Measurements from ENCODE around the gene FREM2. TPM values are rescaled to one million over a fixed set of nuclear protein-coding genes. Genes with fewer than 3 reads are reported as not detected.

FREM2 gene
- total and polyA plus RNA-seq, 2 experiments from 2014 or later, result 2.4 to 29.8 TPM

DNA sequence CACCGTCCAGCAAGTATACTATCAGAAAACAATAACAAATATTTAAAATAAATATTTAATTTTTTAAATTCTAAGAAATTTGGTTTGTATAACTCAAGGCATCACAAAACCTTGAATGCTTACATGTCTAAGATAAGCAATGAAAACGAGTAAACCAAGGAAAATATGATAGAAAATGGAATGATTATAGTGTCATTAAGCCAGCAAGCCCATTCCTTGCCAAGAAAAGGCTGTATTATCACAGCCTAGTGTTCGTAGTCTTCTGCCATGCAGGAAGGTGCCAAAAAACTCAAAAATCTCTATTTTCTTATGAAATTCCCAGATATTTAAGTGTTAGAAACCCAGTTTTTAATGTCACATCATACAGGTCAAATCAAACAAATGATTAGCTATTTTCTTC lies 167.3 kb downstream of the FREM2 start:
- Histone ChIP-seq H3K4me3 (no peak overlapping the region), H3K36me3 (ENCODE audit: insufficient read depth) (no peaks in the 10 kb centered on the region; the same call in 1 of the 2 replicates), H3K27me3 (ENCODE audit: insufficient read depth) (no peaks in the 10 kb centered on the region), H2AFZ (no peak overlapping the region), H3K4me1 (ENCODE audit: insufficient read depth) (peaks cover 12% of the 10 kb centered on the region; the same call in 1 of the 2 replicates), H3K79me2 (replicated peaks; ENCODE audit: insufficient read depth) (no peaks in the 10 kb centered on the region), H4K20me1 (replicated peaks; ENCODE audit: insufficient read depth) (no peaks in the 10 kb centered on the region), H3K4me2 (no peak overlapping the region), H3K27ac (ENCODE audit: low read depth) (no peak overlapping the region), H3K9me2 (ENCODE audit: insufficient read depth) (no peaks in the 10 kb centered on the region), H3F3A (replicated peaks; ENCODE audit: low read depth) (no peaks in the 10 kb centered on the region)
- Mint-ChIP-seq H3K27ac (no peak overlapping the region), H3K4me3 (no peak overlapping the region), H3K36me3 (ENCODE audit: low read depth) (peaks cover 11% of the 10 kb centered on the region; the same call in 2 of the 3 replicates), H3K4me1 (peaks cover 12% of the 10 kb centered on the region), H3K27me3 (ENCODE audit: insufficient read depth, low read depth, poor library complexity) (no peaks in the 10 kb centered on the region), H3K9me3 (no peaks in the 10 kb centered on the region)
- no peak for ATAC-seq
- DNase-seq (ENCODE audit: low spot score), result no peak
- TF ChIP-seq, protein P1, sequence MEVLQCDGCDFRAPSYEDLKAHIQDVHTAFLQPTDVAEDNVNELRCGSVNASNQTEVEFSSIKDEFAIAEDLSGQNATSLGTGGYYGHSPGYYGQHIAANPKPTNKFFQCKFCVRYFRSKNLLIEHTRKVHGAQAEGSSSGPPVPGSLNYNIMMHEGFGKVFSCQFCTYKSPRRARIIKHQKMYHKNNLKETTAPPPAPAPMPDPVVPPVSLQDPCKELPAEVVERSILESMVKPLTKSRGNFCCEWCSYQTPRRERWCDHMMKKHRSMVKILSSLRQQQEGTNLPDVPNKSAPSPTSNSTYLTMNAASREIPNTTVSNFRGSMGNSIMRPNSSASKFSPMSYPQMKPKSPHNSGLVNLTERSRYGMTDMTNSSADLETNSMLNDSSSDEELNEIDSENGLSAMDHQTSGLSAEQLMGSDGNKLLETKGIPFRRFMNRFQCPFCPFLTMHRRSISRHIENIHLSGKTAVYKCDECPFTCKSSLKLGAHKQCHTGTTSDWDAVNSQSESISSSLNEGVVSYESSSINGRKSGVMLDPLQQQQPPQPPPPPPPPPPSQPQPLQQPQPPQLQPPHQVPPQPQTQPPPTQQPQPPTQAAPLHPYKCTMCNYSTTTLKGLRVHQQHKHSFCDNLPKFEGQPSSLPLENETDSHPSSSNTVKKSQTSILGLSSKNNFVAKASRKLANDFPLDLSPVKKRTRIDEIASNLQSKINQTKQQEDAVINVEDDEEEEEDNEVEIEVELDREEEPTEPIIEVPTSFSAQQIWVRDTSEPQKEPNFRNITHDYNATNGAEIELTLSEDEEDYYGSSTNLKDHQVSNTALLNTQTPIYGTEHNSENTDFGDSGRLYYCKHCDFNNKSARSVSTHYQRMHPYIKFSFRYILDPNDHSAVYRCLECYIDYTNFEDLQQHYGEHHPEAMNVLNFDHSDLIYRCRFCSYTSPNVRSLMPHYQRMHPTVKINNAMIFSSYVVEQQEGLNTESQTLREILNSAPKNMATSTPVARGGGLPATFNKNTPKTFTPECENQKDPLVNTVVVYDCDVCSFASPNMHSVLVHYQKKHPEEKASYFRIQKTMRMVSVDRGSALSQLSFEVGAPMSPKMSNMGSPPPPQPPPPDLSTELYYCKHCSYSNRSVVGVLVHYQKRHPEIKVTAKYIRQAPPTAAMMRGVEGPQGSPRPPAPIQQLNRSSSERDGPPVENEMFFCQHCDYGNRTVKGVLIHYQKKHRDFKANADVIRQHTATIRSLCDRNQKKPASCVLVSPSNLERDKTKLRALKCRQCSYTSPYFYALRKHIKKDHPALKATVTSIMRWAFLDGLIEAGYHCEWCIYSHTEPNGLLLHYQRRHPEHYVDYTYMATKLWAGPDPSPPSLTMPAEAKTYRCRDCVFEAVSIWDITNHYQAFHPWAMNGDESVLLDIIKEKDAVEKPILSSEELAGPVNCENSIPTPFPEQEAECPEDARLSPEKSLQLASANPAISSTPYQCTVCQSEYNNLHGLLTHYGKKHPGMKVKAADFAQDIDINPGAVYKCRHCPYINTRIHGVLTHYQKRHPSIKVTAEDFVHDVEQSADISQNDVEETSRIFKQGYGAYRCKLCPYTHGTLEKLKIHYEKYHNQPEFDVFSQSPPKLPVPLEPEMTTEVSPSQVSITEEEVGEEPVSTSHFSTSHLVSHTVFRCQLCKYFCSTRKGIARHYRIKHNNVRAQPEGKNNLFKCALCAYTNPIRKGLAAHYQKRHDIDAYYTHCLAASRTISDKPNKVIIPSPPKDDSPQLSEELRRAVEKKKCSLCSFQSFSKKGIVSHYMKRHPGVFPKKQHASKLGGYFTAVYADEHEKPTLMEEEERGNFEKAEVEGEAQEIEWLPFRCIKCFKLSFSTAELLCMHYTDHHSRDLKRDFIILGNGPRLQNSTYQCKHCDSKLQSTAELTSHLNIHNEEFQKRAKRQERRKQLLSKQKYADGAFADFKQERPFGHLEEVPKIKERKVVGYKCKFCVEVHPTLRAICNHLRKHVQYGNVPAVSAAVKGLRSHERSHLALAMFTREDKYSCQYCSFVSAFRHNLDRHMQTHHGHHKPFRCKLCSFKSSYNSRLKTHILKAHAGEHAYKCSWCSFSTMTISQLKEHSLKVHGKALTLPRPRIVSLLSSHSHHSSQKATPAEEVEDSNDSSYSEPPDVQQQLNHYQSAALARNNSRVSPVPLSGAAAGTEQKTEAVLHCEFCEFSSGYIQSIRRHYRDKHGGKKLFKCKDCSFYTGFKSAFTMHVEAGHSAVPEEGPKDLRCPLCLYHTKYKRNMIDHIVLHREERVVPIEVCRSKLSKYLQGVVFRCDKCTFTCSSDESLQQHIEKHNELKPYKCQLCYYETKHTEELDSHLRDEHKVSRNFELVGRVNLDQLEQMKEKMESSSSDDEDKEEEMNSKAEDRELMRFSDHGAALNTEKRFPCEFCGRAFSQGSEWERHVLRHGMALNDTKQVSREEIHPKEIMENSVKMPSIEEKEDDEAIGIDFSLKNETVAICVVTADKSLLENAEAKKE (CRISPR knock-in tag; IDR thresholded peaks at IDR 0.05), result no peak
- no peak for TF ChIP-seq NANOG (IDR thresholded peaks at IDR 0.05; ENCODE audit: borderline replicate concordance)
- no peak for TF ChIP-seq EZH2phosphoT487 (IDR thresholded peaks at IDR 0.05; ENCODE audit: unreplicated experiment)
- no peak for TF ChIP-seq POLR2AphosphoS5 (IDR thresholded peaks at IDR 0.05; ENCODE audit: low read depth)
- TF ChIP-seq EZH2 (IDR thresholded peaks at IDR 0.05; ENCODE audit: low read depth, unreplicated experiment), result no peak
- TF ChIP-seq ZNF331 (CRISPR knock-in tag; IDR thresholded peaks at IDR 0.05; ENCODE audit: low read depth), result no peak
- no peak for TF ChIP-seq CREB1 (CRISPR knock-in tag; IDR thresholded peaks at IDR 0.05; ENCODE audit: low read depth)
- no peak for TF ChIP-seq JUNB (IDR thresholded peaks at IDR 0.05; ENCODE audit: unreplicated experiment)
- no peak for TF ChIP-seq STAT1 (IDR thresholded peaks at IDR 0.05; ENCODE audit: unreplicated experiment)
- TF ChIP-seq ZNF114 (CRISPR knock-in tag; IDR thresholded peaks at IDR 0.05), result no peak
- TF ChIP-seq, protein P2, sequence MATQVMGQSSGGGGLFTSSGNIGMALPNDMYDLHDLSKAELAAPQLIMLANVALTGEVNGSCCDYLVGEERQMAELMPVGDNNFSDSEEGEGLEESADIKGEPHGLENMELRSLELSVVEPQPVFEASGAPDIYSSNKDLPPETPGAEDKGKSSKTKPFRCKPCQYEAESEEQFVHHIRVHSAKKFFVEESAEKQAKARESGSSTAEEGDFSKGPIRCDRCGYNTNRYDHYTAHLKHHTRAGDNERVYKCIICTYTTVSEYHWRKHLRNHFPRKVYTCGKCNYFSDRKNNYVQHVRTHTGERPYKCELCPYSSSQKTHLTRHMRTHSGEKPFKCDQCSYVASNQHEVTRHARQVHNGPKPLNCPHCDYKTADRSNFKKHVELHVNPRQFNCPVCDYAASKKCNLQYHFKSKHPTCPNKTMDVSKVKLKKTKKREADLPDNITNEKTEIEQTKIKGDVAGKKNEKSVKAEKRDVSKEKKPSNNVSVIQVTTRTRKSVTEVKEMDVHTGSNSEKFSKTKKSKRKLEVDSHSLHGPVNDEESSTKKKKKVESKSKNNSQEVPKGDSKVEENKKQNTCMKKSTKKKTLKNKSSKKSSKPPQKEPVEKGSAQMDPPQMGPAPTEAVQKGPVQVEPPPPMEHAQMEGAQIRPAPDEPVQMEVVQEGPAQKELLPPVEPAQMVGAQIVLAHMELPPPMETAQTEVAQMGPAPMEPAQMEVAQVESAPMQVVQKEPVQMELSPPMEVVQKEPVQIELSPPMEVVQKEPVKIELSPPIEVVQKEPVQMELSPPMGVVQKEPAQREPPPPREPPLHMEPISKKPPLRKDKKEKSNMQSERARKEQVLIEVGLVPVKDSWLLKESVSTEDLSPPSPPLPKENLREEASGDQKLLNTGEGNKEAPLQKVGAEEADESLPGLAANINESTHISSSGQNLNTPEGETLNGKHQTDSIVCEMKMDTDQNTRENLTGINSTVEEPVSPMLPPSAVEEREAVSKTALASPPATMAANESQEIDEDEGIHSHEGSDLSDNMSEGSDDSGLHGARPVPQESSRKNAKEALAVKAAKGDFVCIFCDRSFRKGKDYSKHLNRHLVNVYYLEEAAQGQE (IDR thresholded peaks at IDR 0.05; ENCODE audit: unreplicated experiment), result no peak
- TF ChIP-seq, protein P3, sequence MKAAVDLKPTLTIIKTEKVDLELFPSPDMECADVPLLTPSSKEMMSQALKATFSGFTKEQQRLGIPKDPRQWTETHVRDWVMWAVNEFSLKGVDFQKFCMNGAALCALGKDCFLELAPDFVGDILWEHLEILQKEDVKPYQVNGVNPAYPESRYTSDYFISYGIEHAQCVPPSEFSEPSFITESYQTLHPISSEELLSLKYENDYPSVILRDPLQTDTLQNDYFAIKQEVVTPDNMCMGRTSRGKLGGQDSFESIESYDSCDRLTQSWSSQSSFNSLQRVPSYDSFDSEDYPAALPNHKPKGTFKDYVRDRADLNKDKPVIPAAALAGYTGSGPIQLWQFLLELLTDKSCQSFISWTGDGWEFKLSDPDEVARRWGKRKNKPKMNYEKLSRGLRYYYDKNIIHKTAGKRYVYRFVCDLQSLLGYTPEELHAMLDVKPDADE (IDR thresholded peaks at IDR 0.05), result no peak
- TF ChIP-seq, protein P4, sequence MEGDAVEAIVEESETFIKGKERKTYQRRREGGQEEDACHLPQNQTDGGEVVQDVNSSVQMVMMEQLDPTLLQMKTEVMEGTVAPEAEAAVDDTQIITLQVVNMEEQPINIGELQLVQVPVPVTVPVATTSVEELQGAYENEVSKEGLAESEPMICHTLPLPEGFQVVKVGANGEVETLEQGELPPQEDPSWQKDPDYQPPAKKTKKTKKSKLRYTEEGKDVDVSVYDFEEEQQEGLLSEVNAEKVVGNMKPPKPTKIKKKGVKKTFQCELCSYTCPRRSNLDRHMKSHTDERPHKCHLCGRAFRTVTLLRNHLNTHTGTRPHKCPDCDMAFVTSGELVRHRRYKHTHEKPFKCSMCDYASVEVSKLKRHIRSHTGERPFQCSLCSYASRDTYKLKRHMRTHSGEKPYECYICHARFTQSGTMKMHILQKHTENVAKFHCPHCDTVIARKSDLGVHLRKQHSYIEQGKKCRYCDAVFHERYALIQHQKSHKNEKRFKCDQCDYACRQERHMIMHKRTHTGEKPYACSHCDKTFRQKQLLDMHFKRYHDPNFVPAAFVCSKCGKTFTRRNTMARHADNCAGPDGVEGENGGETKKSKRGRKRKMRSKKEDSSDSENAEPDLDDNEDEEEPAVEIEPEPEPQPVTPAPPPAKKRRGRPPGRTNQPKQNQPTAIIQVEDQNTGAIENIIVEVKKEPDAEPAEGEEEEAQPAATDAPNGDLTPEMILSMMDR (conservative IDR thresholded peaks at IDR 0.05; ENCODE audit: low read depth in 2 of 2), result no peak

Data from GM23338 (cell line).